HG03060 (cell line): ENCODE measurements around the gene PRSS1.
"Not testable (repeated sequence)": the region's sequence is repeated elsewhere in the genome, so short reads cannot be mapped to it uniquely, and the experiment has no call there.

Experiments
- ATAC-seq: cut with Tn5 transposase; IDR thresholded peaks from one replicate; pipeline ENCODE4 v1.9.1; 2021; ENCODE audit warnings: low read depth, moderate number of reproducible peaks; ENCODE audit not compliant: unreplicated experiment

PRSS1 gene

GRCh38 chr7:142745745-142746144 is 3.5 kb upstream of the PRSS1 start:
- no peak for ATAC-seq

- no peak for ATAC-seq
Measured at GRCh38 chr7:142746264-142746663, 3.0 kb upstream of the PRSS1 start.

GRCh38 chr7:142748410-142748809 is 862 bp upstream of the PRSS1 start:
- ATAC-seq: not testable (repeated sequence)

GRCh38 chr7:142750321-142750938 is 1.2 kb downstream of the PRSS1 start:
- ATAC-seq: no peak

- ATAC-seq: not testable (repeated sequence)
Measured at GRCh38 chr7:142751526-142752175, 2.4 kb downstream of the PRSS1 start.

GRCh38 chr7:142752376-142753225 is 3.3 kb downstream of the PRSS1 start:
- no peak for ATAC-seq

- no peak for ATAC-seq
Measured at GRCh38 chr7:142753366-142753765, 4.1 kb downstream of the PRSS1 start.

GRCh38 chr7:142753925-142754491 is 4.7 kb downstream of the PRSS1 start:
- not testable (repeated sequence) for ATAC-seq

- ATAC-seq: no peak
Measured at GRCh38 chr7:142754681-142755575, 5.7 kb downstream of the PRSS1 start.

- ATAC-seq: not testable (repeated sequence)
Measured at GRCh38 chr7:142758312-142758711, 9.0 kb downstream of the PRSS1 start.

- no peak for ATAC-seq
Measured at GRCh38 chr7:142759433-142759832, 10.2 kb downstream of the PRSS1 start.

GRCh38 chr7:142760071-142760642 is 10.9 kb downstream of the PRSS1 start:
- no peak for ATAC-seq

GRCh38 chr7:142761606-142762005 is 12.3 kb downstream of the PRSS1 start:
- ATAC-seq: not testable (repeated sequence)

- ATAC-seq: no peak
Measured at GRCh38 chr7:142762104-142762503, 12.8 kb downstream of the PRSS1 start.

GRCh38 chr7:142767451-142767850 is 18.2 kb downstream of the PRSS1 start:
- no peak for ATAC-seq

GRCh38 chr7:142767861-142768260 is 18.6 kb downstream of the PRSS1 start:
- no peak for ATAC-seq

GRCh38 chr7:142768885-142769284 is 19.6 kb downstream of the PRSS1 start:
- not testable (repeated sequence) for ATAC-seq

GRCh38 chr7:142770661-142771352 is 21.5 kb downstream of the PRSS1 start, which contains the start of gene PRSS2:
TSS of gene PRSS2 (plus strand) at chr7:142770970. CDS start at chr7:142770983, 13 bp downstream.
- ATAC-seq: peak; percentile 18

- peak; percentile 89 for ATAC-seq
Measured at GRCh38 chr7:142771353-142771723, 22.1 kb downstream of the PRSS1 start.
